Endothelial cell of umbilical vein (primary cell): ENCODE data around the gene DDX39A. TPM values are rescaled to one million over a fixed set of nuclear protein-coding genes. Genes with fewer than 3 reads are reported as not detected.

ENCODE experiments used
- BruUV-seq: library from RNA; stranded (reverse); fragments of 400-500 nt; replicated peaks from 2 replicates; lab custom pipeline; 2021; lab: Mats Ljungman, UMichigan
- CTCF ChIA-PET: fragments of 300-600, 350-600 bp; sonication (Branson Sonifier 250); formaldehyde crosslinking; loops from one replicate; lab custom pipeline; 2021; ENCODE audit warnings: antibody characterized with exemption, inconsistent platforms; lab: Charles Lee
- POLR2A ChIA-PET: fragments of 300-600, 350-600 bp; sonication (Branson Sonifier 250); formaldehyde crosslinking; loops from one replicate; lab custom pipeline; 2021; ENCODE audit warnings: antibody characterized with exemption, inconsistent platforms; lab: Charles Lee
- DNase-seq: peaks from one replicate; pipeline ENCODE4 v3.0.0-alpha.2; 2011; ENCODE audit warnings: low read depth, low spot score
- FAIRE-seq: peaks from 2 replicates; lab custom pipeline; 2011; peaks lifted over from hg19 to GRCh38; lab: Jason Lieb, UNC
- H2AFZ ChIP-seq: 2 replicates; pipeline ENCODE4 v1.6.0; 2012; ENCODE audit warnings: low read depth, low read length, control low read depth, inconsistent platforms
- H3K27ac ChIP-seq: 2 replicates; pipeline ENCODE4 v1.5.1; 2011; ENCODE audit warnings: low read depth, mild to moderate bottlenecking, control low read depth, low read length, moderate library complexity; ENCODE audit not compliant: insufficient read depth
- H3K27me3 ChIP-seq, 2 experiments: 2 replicates each; pipeline versions ENCODE4 v1.6.0 to v1.6.1; 2011; ENCODE audit warnings: low read length in 2 of 2, mixed read lengths in 1 of 2; ENCODE audit not compliant: control insufficient read depth in 2 of 2, insufficient read depth in 2 of 2
- H3K36me3 ChIP-seq, 2 experiments: 2 replicates in 1 of 2; 3 replicates in 1 of 2; pipeline ENCODE4 v1.5.1; 2011; ENCODE audit warnings: low read length in 2 of 2, mild to moderate bottlenecking in 1 of 2, moderate library complexity in 1 of 2; ENCODE audit not compliant: control insufficient read depth in 2 of 2, insufficient read depth in 2 of 2; ENCODE audit errors: extremely low read depth in 1 of 2
- H3K4me1 ChIP-seq: 3 replicates; pipeline ENCODE4 v1.5.1; 2011; ENCODE audit warnings: mild to moderate bottlenecking, low read length; ENCODE audit not compliant: control insufficient read depth, insufficient read depth; ENCODE audit errors: extremely low read depth
- H3K4me2 ChIP-seq: 2 replicates; pipeline ENCODE4 v1.6.1; 2011; ENCODE audit warnings: low read length, control low read depth, mixed read lengths; ENCODE audit not compliant: insufficient read depth
- H3K4me3 ChIP-seq, 3 experiments: fragments of 200-600 bp in 1 of 3; sonication (generic), shearing (Covaris generic) in 1 of 3; replicated peaks in 1 of 3; 2 replicates each; pipeline ENCODE4 v1.5.1; 2011 to 2016; ENCODE audit warnings: control low read depth in 3 of 3, low read length in 3 of 3, mild to moderate bottlenecking in 2 of 3, inconsistent platforms in 1 of 3, low read depth in 1 of 3, moderate library complexity in 1 of 3; ENCODE audit not compliant: insufficient read depth in 1 of 3
- H3K79me2 ChIP-seq: 2 replicates; pipeline ENCODE4 v1.6.0; 2012; ENCODE audit warnings: low read length, inconsistent platforms; ENCODE audit not compliant: control insufficient read depth, insufficient read depth
- H3K9ac ChIP-seq: replicated peaks from 2 replicates; pipeline ENCODE3; 2011; ENCODE audit warnings: low read length, control low read depth; ENCODE audit not compliant: insufficient read depth; ENCODE audit errors: extremely low read depth
- H3K9me1 ChIP-seq: replicated peaks from 3 replicates; pipeline ENCODE4 v1.6.0; 2011; ENCODE audit warnings: mild to moderate bottlenecking, low read length; ENCODE audit not compliant: control insufficient read depth, insufficient read depth; ENCODE audit errors: extremely low read depth
- H3K9me3 ChIP-seq: replicated peaks from 2 replicates; pipeline ENCODE4 v1.5.1; 2012; ENCODE audit warnings: low read length, inconsistent platforms; ENCODE audit not compliant: control insufficient read depth, insufficient read depth
- H4K20me1 ChIP-seq: replicated peaks from 2 replicates; pipeline ENCODE3; 2011; ENCODE audit warnings: mild to moderate bottlenecking, low read length; ENCODE audit not compliant: control insufficient read depth, insufficient read depth; ENCODE audit errors: extremely low read depth
- EZH2 ChIP-seq: IDR thresholded peaks from 2 replicates; pipeline ENCODE4 v1.6.1; 2012; ENCODE audit warnings: borderline replicate concordance, low read depth, mild to moderate bottlenecking, moderate library complexity, low read length, inconsistent platforms; ENCODE audit not compliant: severe bottlenecking
- FOS ChIP-seq: IDR thresholded peaks from 2 replicates; pipeline ENCODE4 v1.6.1; 2011; ENCODE audit warnings: mild to moderate bottlenecking, low read length, moderate library complexity, borderline replicate concordance; ENCODE audit not compliant: insufficient read depth
- GATA2 ChIP-seq: IDR thresholded peaks from 2 replicates; pipeline ENCODE4 v1.7.0; 2011; ENCODE audit warnings: low read depth, mild to moderate bottlenecking, moderate library complexity, mixed read lengths, low read length; ENCODE audit not compliant: insufficient read length, insufficient read depth
- JUN ChIP-seq: IDR thresholded peaks from 2 replicates; pipeline ENCODE4 v1.6.1; 2011; ENCODE audit warnings: borderline replicate concordance, low read depth; ENCODE audit not compliant: insufficient read length, insufficient read depth
- MYC ChIP-seq: IDR thresholded peaks from one replicate; pipeline ENCODE4 v1.6.1; 2011; ENCODE audit warnings: mild to moderate bottlenecking, low read depth, low read length
- POLR2A ChIP-seq: IDR thresholded peaks from 2 replicates; pipeline ENCODE4 v1.6.1; 2012; ENCODE audit warnings: low read depth, mild to moderate bottlenecking, control low read depth, low read length
- POLR2AphosphoS5 ChIP-seq: IDR thresholded peaks from 2 replicates; pipeline ENCODE4 v1.6.1; 2012; ENCODE audit warnings: low read depth, mild to moderate bottlenecking, control low read depth, low read length, moderate library complexity; ENCODE audit not compliant: insufficient read depth
- dilution Hi-C: fragments of 300-500 bp; cut with MboI; formaldehyde crosslinking; loops from one replicate; pipeline ENCODE4 v1.15.0; 2019; ENCODE audit warnings: low sequenced_read_pairs; ENCODE audit not compliant: extremely low pct_ligation_motif_present
- intact Hi-C: fragments of 100-400 bp; cut with micrococcal nuclease; formaldehyde crosslinking; loops from one replicate; pipeline ENCODE4 v1.10.0; 2022
- polyA plus RNA-seq, 4 experiments: library from polyadenylated mRNA; depleted of rRNA in 3 of 4; stranded (reverse) in 3 of 4; unstranded in 1 of 4; fragments of >200 nt; gene quantifications; 2 replicates each; pipeline versions ENCODE4 v1.2.1 to v1.2.3, GENCODE V29; 2011 to 2012; ENCODE audit warnings: missing spikeins in 1 of 4
- total RNA-seq: library from RNA; stranded (reverse); gene quantifications from 2 replicates; pipeline ENCODE4 v1.2.3, GENCODE V29; 2021
- TF ChIP-seq, protein P1 (sequence below), 2 donors: IDR thresholded peaks; 1 replicate in 1 of 2; 2 replicates in 1 of 2; pipeline ENCODE4 v1.5.1; 2011; ENCODE audit warnings: low read length in 2 of 2, mild to moderate bottlenecking in 2 of 2, moderate library complexity in 2 of 2, control low read depth in 1 of 2, inconsistent platforms in 1 of 2, low read depth in 1 of 2; ENCODE audit not compliant: insufficient read depth in 1 of 2; ENCODE audit errors: extremely low read depth in 1 of 2
- TF ChIP-seq, protein P2 (sequence below): IDR thresholded peaks from 2 replicates; pipeline ENCODE4 v1.6.1; 2011; ENCODE audit not compliant: insufficient read depth, insufficient read length

Gene DDX39A
- total and polyA plus RNA-seq, 2 donors (not counting 3 experiments of a cell fraction or from before 2014, with no cell fraction given), result 157 to 158 TPM

DNA sequence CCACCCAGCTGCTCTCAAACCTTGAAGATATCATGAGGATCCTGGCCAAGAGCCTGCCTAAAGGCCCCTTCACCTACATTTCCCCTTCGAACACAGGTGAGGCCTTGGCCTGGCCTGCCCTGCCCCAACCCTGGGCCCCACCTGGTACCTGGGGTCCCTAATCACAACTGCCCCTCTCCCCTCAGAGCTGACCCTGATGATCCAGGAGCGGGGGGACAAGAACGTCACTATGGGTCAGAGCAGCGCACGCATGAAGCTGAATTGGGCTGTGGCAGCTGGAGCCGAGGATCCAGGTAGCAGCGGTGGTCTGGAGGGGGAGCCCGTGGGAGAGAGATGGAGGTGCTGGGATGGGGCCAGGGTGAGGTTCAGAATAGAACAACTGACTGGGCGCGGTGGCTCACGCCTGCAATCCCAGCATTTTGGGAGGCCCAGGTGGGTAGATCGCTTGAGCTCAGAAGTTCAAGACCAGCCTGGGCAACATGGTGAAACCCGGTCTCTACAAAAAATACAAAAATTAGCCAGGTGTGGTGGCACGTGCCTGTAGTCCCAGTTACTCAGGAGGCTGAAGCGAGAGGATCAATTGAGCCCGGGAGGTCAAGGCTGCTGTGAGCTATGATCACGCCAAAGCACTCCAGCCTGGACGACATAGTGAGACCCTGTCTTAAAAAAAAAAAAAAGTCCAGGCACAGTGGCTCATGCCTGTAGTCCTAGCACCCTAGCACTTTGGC lies 17.5 kb downstream of the DDX39A start:
- POLR2A ChIA-PET, result interaction anchor here (0.7 kb wide), 2 partner anchors 21 to 495 kb away, joined by 4 read pairs; partner anchors contain the start of gene ADGRE5
- CTCF ChIA-PET, result interaction anchor here (1.0 to 1.7 kb wide), 2 partner anchors 40 to 265 kb away, joined by 3 read pairs; partner anchors contain the start of gene ASF1B

More for the DNA sequence above, 17.5 kb downstream of the DDX39A start:
- Histone ChIP-seq H3K9me1 (no peaks in the 10 kb centered on the region), H3K4me1 (no peaks in the 10 kb centered on the region), H3K9me3 (no peaks in the 10 kb centered on the region), H3K27me3 (no peaks in the 10 kb centered on the region), H3K9ac (no peak overlapping the region), H3K4me2 (no peak overlapping the region), H3K36me3 (peaks cover 0 to 2% of the 10 kb centered on the region in 2 experiments), H3K79me2 (no peaks in the 10 kb centered on the region), H3K4me3 (no peak overlapping the region), H2AFZ (no peak overlapping the region), H4K20me1 (no peaks in the 10 kb centered on the region), H3K27ac (no peak overlapping the region)
- DNase-seq (no peak), FAIRE-seq (no peak)
- dilution Hi-C loops (no loop called here), intact Hi-C loops (no loop called here)
- TF ChIP-seq, protein P1, sequence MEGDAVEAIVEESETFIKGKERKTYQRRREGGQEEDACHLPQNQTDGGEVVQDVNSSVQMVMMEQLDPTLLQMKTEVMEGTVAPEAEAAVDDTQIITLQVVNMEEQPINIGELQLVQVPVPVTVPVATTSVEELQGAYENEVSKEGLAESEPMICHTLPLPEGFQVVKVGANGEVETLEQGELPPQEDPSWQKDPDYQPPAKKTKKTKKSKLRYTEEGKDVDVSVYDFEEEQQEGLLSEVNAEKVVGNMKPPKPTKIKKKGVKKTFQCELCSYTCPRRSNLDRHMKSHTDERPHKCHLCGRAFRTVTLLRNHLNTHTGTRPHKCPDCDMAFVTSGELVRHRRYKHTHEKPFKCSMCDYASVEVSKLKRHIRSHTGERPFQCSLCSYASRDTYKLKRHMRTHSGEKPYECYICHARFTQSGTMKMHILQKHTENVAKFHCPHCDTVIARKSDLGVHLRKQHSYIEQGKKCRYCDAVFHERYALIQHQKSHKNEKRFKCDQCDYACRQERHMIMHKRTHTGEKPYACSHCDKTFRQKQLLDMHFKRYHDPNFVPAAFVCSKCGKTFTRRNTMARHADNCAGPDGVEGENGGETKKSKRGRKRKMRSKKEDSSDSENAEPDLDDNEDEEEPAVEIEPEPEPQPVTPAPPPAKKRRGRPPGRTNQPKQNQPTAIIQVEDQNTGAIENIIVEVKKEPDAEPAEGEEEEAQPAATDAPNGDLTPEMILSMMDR (IDR thresholded peaks at IDR 0.05; ENCODE audit: extremely low read depth in 1 of 2, insufficient read depth in 1 of 2, low read depth in 1 of 2, low read length in 2 of 2), result no peak
- TF ChIP-seq JUN (no peak), EZH2 (no peak), POLR2A (no peak), GATA2 (no peak), POLR2AphosphoS5 (no peak), FOS (no peak), MYC (no peak)
- TF ChIP-seq, protein P2, sequence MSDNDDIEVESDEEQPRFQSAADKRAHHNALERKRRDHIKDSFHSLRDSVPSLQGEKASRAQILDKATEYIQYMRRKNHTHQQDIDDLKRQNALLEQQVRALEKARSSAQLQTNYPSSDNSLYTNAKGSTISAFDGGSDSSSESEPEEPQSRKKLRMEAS, result no peak
- BruUV-seq, result no TSS peak
